Cardiac fibroblast (primary cell): ENCODE results near the gene SFXN4.

Source experiments
- DNase-seq, 2 donors: peaks; one replicate each; pipeline versions ENCODE4 v3.0.0 to v3.0.0-alpha.2; 2010; ENCODE audit warnings: low read depth in 2 of 2
- H3K4me3 ChIP-seq, 2 donors: replicated peaks in 1 of 2; 1 replicate in 1 of 2; 2 replicates in 1 of 2; pipeline ENCODE4 v1.5.1; 2011; ENCODE audit warnings: low read depth in 2 of 2, low read length in 2 of 2, mild to moderate bottlenecking in 2 of 2, moderate library complexity in 1 of 2
- CTCF ChIP-seq: IDR thresholded peaks from one replicate; pipeline ENCODE4 v1.5.1; 2011; ENCODE audit warnings: low read depth, mild to moderate bottlenecking, low read length, inconsistent platforms

SFXN4 gene

DNA sequence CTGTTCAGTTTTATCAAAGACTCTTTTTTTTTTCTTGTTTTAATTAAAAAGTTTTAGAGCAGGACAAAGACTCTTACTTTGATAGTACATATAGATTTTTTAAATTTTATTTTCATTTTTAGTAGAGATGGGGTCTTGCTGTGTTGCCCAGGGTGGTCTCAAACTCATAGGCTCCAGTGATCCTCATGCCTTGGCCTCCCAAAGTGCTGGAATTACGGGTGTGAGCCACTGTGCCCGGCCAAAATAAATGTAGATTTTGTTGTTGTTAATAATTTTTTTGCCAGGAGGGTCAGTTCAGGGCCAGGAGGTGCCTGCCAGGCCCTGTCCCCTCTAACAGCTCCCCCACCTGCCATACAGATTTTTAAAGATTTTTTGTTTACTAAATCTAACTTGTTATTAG lies 44.6 kb downstream of the SFXN4 start:
- no peak for DNase-seq
- H3K4me3 ChIP-seq: no peak overlapping the region
- no peak for TF ChIP-seq CTCF

DNA sequence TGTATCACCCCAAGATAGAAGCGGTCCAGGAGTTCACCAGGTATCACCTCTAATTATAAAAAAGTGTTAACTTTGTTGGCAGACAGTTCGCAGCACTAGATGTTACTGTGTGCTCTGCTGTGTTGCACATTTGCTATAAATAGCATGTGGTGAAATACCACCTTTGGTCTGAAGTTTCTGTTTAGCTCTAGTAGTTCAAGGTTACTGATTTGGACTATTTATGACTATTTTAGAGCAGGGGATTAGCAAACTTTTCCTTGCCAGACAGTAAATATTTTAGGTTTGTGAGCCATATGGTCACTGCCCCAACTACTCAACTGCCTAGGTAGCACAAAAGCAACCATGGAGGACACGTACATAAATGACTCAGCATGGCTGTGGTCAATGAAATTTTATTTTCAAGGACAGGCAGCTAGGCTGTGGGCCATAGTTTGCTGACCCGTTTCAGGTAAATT lies 45.1 kb downstream of the SFXN4 start:
- TF ChIP-seq CTCF: no peak
- H3K4me3 ChIP-seq: no peak overlapping the region
- peak in 1 of 2 donors; percentile 59 for DNase-seq

GRCh38 chr10:119119400-119119799 lies 46.1 kb downstream of the SFXN4 start:
- H3K4me3 ChIP-seq: no peak overlapping the region
- TF ChIP-seq CTCF: no peak
- no peak for DNase-seq

- DNase-seq: no peak
- no peak overlapping the region for H3K4me3 ChIP-seq
- TF ChIP-seq CTCF: no peak
These were observed 47.3 kb downstream of the SFXN4 start for GRCh38 chr10:119118231-119118630.

DNA sequence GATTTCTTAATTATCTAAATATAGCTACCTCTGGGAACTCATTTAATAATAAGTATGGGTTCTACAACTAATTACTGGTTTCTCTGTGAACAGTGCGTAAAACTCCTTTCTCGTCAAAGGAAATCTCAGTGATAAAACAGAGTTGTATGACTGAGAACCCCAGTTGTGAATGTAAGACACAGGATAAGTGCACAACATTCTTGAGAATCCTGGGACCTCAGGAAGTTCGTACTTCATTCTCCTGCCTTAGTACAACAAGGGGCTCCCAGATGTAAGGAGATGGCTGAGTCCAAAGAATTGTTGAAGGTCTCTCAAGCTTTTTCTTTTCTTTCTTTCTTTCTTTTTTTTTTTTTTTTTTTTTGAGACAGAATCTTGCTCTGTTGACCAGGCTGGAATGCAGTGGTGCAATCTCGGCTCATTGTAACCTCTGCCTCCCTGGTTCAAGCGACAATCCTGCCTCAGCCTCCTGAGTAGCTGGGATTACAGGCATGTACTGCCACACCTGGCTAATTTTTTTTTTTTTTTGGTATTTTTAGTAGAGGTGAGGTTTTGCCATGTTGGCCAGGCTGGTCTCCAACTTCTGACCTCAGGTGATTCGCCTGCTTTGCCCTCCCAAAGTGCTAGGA lies 49.1 kb downstream of the SFXN4 start:
- no peak for TF ChIP-seq CTCF
- no peak overlapping the region for H3K4me3 ChIP-seq
- DNase-seq: peak in 1 of 2 donors; percentile 68

- DNase-seq: peak; percentile 55 to 63
- H3K4me3 ChIP-seq: no peak overlapping the region
- no peak for TF ChIP-seq CTCF
These were observed 49.6 kb downstream of the SFXN4 start for GRCh38 chr10:119115926-119116325.
